HG03457 (cell line): Measurements from ENCODE around the gene SCGB1C2.

ENCODE experiments used
- ATAC-seq: cut with Tn5 transposase; IDR thresholded peaks from one replicate; pipeline ENCODE4 v1.9.1; 2021; ENCODE audit warnings: moderate number of reproducible peaks; ENCODE audit not compliant: unreplicated experiment

Gene SCGB1C2

DNA sequence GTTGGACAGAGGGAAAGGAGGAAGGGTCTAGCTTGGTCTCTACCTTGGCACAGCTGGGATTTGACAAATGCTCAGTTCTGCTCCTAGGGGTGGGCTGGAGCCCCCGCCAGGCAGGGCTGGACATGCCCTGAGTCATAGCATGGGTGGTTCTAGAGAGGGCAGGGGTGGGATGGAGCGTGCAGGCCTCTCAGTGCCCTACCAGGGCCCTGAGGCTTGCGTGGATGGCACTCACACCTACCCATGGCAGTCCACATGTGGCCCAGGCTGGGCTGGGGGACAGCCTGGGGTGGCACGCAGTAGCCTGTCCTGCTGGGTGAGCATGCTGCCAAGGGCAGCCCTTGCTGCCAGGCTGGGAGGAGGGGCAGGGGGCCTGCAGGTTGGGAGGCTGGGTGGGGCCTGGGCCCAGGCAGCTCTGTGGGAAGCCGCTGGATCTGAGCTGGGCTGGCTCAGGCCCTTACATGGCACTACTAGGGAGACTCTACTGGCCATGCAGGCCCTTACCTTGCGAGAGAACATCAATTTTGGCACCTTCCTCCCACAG lies 32.8 kb downstream of the SCGB1C2 start:
- ATAC-seq, result no peak

GRCh38 chr17:171871-172270 lies 34.5 kb downstream of the SCGB1C2 start:
- ATAC-seq, result no peak

GRCh38 chr17:172401-172800 lies 35.0 kb downstream of the SCGB1C2 start:
- ATAC-seq, result no peak

GRCh38 chr17:173166-173911 lies 36.0 kb downstream of the SCGB1C2 start:
- no peak for ATAC-seq

DNA sequence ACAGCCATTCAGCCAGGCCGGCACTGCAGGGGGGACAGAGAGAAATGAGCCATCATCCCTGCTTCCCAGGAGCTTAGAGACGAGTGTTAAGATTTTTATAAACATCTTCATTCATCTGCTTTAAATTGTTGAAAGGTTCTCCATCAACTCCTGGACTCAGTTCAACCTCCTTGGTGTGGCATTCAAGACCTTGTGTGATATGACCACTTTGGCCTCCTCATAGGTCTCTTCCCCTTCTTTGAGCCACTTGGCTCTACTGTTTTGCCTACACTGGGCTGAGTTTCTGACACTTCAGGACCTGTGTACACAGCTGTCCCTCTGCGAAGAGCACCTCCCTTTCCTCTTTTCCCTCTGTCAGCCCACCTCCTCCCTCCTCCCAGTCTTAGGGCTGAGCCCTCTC lies 39.8 kb downstream of the SCGB1C2 start:
- ATAC-seq, result no peak

- no peak for ATAC-seq
Observed at GRCh38 chr17:177762-178161, 40.4 kb downstream of the SCGB1C2 start.

- no peak for ATAC-seq
Observed at GRCh38 chr17:178292-179065, 41.1 kb downstream of the SCGB1C2 start.

DNA sequence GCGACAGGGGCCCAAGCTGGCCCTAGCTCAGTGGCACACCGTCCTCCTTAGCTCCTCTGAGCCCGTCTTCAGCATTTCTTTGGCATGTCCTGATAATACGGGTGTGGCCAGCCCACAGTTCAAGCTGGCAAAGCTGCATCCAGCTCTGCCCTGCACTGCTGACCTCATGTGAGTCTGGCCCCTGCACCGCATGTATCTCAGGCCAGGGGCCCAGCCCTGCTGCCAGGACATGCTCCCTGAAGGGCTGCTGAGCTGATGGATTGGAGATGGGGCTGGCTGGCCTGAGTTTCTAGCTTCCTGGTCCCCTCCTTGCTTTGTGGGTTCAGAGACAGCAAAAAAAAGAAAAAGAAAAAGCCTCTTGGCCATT lies 41.7 kb downstream of the SCGB1C2 start:
- no peak for ATAC-seq

DNA sequence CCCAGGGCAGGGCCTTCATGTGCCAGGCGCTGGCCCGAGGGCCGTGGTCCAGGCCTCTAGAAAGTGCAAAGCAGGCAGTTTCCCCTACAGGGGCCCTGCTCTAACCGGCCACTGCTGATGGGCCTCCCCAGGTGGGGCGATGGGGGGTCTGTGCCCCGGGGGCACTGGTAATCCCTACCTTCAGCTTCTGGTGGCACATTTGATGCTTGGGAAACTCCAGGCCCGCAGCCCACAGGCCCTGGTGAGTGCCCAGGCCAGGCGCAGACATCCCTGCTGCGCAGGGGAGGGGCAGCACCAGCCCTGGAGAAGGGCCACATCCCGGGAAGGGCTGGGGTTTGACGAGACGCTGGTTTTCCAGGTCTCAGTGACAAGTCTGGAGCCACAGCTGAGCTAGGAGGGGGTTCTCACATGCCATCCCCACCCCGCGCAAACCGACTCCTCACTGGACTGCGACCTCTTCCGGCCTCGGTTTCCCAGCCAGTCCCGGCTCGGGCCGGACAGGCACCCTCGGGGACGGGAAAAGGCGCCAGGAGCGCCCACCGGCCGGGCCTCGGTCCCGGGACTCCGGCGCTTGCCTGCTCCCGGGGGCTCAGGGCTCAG lies 42.5 kb downstream of the SCGB1C2 start:
- no peak for ATAC-seq

- ATAC-seq, result no peak
Observed at GRCh38 chr17:180381-181244, 43.2 kb downstream of the SCGB1C2 start.

DNA sequence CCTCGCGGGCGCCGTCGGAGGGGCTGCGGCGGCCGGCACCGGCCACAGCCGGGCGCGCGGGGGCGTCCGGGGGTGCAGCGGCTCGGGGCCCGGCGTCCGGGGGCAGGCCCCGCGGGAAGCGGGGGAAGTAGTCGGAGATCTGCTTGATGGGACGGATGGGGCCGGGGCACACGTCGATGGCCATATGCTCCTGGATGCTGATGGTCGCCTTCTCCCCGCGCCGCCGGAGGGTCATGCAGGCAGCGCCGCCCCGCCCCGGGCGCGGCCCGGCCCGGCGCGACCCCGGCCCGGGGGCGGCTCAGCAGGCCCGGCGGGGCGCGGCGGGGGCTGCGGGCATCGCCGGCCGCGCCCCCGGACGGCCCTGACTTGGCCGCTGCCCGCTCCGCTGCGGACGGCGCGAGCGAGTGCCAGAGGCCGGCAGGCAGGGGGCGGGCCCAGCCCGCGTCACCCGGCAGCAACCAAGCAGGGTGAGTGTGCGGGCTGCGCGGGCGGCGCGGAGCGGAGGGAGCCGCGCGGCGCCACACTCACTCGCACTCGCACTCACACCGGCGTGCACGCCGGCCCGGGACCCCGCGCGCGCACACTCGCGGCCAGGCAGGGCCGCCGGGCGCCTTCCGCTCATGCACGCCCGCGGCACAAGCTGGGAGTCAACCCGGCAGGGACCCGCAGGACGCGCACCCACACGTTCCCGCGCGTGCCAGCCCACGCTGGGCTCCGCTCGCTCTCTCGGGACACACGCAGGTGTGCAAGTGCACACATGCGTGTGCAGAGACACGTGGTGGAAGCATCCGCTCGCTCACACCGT lies 44.1 kb downstream of the SCGB1C2 start, which contains the start of gene DOC2B:
Gene DOC2B (minus strand): TSS at position 406 of the 805 bp plus-strand sequence. CDS start 171 bp downstream, at position 235.
- ATAC-seq, result no peak

GRCh38 chr17:182050-182751 lies 44.8 kb downstream of the SCGB1C2 start:
- no peak for ATAC-seq

DNA sequence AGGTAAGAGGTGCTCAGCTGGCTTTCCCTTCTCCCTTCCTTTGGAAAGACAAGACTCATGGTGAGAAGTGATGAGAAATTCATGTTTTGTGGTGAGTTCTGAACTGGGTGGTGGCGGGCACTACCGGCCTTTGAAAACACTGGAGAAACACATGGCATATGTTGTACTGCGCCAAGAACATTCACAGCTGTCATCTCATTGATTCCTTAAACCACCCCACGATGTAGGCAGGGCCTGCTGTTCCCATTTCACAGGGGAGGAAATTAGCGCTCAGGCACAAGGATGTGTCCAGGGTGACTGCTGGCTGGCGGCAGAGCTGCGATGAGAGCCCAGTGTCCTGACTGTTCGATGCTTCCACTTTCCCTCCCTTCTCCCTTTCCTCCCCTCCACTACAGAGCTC lies 45.7 kb downstream of the SCGB1C2 start:
- no peak for ATAC-seq

- ATAC-seq, result no peak
Observed at GRCh38 chr17:185445-186138, 48.2 kb downstream of the SCGB1C2 start.

DNA sequence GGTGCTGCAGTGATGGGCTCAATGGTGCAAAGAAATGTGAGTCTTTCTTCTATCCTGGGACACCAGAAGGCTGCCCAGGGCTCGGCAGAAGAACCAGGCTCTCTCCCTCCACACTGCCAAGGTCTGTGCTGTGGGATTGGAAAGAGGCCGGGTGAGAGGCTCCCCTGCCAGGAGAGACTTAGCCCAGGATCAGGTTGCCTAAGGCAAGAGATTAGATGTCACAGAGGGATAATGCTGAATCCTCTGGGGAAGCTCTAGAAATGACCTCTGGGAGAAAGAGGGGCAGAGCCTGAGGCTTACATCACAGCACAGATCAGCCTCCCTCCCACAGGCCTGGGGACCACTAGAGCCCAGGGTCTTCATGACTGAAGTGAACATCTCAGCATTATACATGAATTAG lies 49.8 kb downstream of the SCGB1C2 start:
- no peak for ATAC-seq
